ENCODE results near the gene SGCD.

Gene SGCD

DNA sequence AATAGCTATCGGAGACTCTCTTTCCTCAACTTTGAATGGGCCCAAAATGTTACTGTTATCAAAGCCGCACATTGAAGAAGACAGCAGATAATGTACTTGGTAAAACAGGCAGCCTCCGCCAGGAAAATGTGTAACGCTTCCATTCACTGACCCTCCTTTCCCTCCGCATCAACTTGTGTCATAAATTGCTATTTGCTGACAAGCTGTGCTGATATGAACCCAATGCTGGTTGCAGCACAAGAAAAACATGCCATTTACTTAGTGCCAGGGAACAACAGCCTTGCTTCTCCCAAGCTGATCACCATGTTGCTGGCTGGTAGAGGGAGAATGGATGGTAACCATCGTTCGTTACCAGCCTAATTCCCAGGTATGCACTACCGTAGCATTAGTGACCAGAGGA lies 360.6 kb downstream of the SGCD start:
- DNase-seq (ENCODE audit: low read depth in 2 of 2) = no peak

- DNase-seq (ENCODE audit: low read depth in 2 of 2) = no peak
Measured at GRCh38 chr5:156691572-156691971, 364.6 kb downstream of the SGCD start.

GRCh38 chr5:156693113-156693512 lies 366.1 kb downstream of the SGCD start:
- DNase-seq (ENCODE audit: low read depth in 2 of 2) = no peak

- DNase-seq (ENCODE audit: low read depth in 2 of 2) = no peak
Measured at GRCh38 chr5:156694598-156694997, 367.6 kb downstream of the SGCD start.

DNA sequence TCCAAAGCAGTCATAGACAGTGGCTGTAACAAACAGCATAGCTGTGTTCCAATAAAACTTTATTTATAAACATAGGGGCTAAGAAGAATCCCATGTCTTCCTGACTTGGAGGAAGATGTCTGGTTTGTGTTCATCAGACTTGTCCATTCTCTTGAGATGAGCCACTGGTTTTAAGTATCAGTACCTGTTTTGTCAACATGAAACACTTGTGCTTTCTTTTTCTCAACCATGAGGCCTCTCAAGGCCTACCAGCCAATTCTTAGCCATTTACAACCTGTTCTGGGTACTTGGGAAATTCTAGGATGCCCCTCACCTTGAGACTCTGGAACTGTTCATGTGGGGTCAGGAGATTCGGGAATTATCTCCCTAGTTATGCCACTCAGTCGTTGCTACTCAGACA lies 368.8 kb downstream of the SGCD start:
- DNase-seq (ENCODE audit: low read depth in 2 of 2) = no peak

- DNase-seq (ENCODE audit: low read depth in 2 of 2) = no peak
Measured at GRCh38 chr5:156698323-156698722, 371.4 kb downstream of the SGCD start.

GRCh38 chr5:156699147-156699546 lies 372.2 kb downstream of the SGCD start:
- no peak for DNase-seq (ENCODE audit: low read depth in 2 of 2)

GRCh38 chr5:156704139-156704538 lies 377.2 kb downstream of the SGCD start:
- no peak for DNase-seq (ENCODE audit: low read depth in 2 of 2)

GRCh38 chr5:156706631-156707030 lies 379.7 kb downstream of the SGCD start:
- DNase-seq (ENCODE audit: low read depth in 2 of 2) = no peak

- no peak for DNase-seq (ENCODE audit: low read depth in 2 of 2)
Measured at GRCh38 chr5:156707750-156708149, 380.8 kb downstream of the SGCD start.

GRCh38 chr5:156715287-156715686 lies 388.3 kb downstream of the SGCD start:
- no peak for DNase-seq (ENCODE audit: low read depth in 2 of 2)

DNA sequence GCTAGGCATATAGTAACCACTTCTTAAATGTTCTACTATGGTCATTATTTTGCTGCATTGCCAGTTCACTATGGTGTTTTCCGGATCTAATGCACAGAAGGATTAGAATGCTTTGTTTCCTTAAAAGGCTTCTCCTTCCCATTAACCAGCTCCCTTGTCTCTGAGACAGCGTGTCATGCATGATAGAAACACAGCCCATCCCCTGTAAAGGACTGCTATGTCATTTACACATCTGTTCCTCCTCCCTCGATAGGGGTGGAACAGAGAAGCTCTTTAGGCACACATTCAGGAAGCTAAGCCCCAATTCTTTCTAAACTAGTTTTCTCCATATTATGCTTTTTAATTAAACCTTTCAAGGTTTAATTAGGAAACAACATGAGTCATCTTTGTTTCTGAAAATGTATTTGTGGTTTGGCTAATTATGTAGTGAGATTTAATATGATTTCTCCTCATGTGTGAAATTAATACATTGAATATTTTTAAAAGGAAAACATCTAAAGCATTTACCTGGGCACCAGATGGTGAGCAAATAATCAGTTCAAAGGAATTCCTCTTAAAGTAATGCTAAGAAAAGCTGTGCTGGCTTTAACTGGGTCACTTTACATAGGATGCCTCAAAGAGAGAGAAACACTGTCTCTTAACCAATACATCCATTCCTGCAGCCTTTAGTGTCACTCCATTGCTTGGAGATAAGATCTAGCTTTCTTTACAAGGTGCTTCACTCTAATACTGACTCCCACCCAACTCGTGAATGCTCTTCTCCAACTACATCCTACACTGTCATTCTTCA lies 389.8 kb downstream of the SGCD start:
- DNase-seq (ENCODE audit: low read depth in 2 of 2) = no peak

GRCh38 chr5:156718985-156719384 lies 392.0 kb downstream of the SGCD start:
- DNase-seq (ENCODE audit: low read depth in 2 of 2) = no peak

- DNase-seq (ENCODE audit: low read depth in 2 of 2) = no peak
Measured at GRCh38 chr5:156722358-156722757, 395.4 kb downstream of the SGCD start.

DNA sequence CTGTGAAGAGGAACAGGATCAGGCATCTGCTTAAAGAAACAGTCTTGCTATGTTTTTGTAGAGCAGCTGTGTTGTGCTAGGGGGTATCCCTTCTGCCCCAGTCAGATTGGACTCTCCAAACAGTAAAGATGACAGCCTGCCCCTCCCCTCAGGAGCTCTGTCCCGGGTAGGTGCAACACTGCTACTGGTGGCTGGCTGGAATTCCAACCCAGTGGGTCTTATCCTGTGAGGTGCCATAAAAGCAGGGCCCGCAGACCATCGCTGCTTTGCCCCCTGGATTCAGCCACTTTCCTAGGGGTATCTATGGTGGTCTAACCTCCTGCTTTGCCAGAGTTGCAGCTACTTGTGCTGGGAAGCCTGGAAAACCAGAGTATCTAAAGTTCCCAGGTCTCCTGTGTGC lies 408.5 kb downstream of the SGCD start:
- DNase-seq (ENCODE audit: low read depth in 2 of 2) = no peak

DNA sequence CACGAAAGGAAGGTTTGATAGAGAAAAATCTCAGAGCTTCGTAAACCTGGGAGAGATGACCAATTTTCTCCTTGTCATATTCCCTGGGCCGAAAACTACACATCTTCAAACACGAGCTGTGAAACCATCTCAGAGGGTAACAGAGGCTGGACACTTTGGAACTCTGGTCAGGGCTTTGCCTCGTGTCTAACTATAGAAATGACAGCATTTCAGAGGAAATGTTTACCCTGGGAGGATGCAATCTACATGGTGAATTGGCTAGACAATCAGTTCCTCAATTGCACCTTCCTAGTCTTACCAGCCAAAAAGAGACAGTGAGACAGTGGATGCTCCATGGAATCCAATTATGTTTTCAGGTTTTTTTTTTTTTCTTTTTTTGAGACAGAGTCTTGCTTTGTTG lies 414.6 kb downstream of the SGCD start:
- DNase-seq (ENCODE audit: low read depth in 2 of 2) = no peak

DNA sequence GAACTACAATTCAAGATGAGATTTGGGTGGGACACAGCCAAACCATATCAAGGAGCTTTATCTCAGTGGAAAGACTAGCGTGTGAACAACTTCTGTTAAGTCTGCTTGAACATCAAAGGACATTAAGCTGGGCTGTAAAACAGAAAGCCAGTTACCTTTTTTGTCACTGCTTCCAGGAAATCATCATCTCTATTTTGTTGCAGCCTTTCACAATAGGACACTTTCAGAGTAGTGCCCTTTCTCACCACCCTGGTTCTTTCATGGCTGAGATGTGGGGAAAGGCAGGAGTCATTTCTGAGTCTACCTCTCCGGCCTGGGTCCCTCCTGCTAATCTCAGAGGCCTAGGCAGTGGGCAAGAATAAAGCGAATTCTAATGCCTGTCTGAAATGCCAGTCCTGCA lies 426.9 kb downstream of the SGCD start:
- DNase-seq (ENCODE audit: low read depth in 2 of 2) = no peak

DNA sequence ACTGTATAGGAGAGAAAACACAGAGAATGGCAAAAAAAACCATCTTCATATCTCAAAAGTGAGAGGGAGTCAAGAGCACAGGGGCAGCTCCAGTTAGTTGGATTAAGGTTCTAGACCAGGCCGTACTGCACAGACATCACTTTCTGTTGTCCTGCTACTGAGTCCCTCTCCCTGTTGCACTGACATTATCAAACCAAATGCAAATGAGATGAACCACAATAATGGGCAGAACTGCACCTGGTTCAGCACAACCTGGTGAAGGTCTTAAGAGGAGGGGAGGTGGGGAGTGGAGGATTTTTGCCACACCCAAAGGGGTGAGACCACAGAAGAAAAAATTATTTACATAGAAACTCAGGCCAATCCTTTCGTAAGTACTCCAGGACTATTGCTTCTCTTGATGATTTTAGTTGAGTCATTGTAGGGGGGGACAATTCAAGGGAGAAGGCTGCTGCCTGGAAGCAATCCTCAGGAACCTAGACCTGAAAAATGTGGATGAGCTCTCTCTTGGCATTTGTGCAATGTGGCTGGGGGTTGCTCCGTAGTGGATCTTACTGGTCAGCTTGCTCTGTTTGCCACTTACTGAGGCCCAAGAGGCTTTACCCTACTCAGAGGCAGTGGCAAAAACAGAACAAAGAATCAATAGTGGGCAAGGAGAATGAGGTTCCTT lies 428.6 kb downstream of the SGCD start:
- DNase-seq (ENCODE audit: low read depth in 2 of 2) = no peak

- DNase-seq (ENCODE audit: low read depth in 2 of 2) = no peak
Measured at GRCh38 chr5:156758011-156758791, 431.2 kb downstream of the SGCD start.

- no peak for DNase-seq (ENCODE audit: low read depth in 2 of 2)
Measured at GRCh38 chr5:156759156-156759555, 432.2 kb downstream of the SGCD start.

- DNase-seq (ENCODE audit: low read depth in 2 of 2) = no peak
Measured at GRCh38 chr5:156762771-156763170, 435.8 kb downstream of the SGCD start.

- DNase-seq (ENCODE audit: low read depth in 2 of 2) = no peak
Measured at GRCh38 chr5:156764176-156764971, 437.4 kb downstream of the SGCD start.
